Measurements from ENCODE around the gene CNTNAP4. TPM values are rescaled to one million over a fixed set of nuclear protein-coding genes. Genes with fewer than 3 reads are reported as not detected.

CNTNAP4 gene
- total and polyA plus RNA-seq, 2 of the 4 experiments (the other 2 are of a cell fraction), result not detected

DNA sequence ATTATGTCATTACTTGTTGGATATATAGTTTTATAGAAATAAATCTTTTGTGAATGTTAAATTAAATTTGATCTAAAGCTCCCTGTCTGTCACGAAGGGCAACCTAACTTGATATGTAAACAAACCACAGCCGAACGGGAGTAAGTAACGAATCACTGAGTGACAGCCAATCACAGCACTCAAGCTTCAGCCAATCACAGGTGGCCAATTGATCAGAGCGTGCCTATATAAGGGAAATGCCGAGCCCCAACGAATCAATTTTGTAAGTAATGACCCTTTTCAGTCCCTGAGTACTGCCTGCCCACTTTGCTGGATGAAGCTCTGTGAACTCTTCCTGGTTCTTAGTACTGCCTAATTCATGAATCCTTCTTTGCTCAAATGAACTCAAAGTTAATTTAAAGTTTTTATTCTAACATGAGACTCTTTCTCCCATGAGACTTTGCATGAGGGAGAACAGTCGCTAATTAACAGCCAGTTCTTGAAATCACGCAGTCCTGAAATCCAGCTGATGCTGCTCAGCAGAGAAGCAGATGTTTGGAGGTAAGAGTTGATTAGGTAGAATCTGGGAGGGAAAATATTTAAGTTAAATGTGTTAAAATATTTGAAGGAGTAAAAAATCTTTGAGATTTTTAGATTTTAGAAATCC lies 302.2 kb downstream of the CNTNAP4 start:
- no peaks in the 10 kb centered on the region for H3K27me3 ChIP-seq (ENCODE audit: control insufficient read depth, insufficient read depth, low read length)
- no peaks in the 10 kb centered on the region for H3K79me1 ChIP-seq (ENCODE audit: low read depth in 1 of 2, low read length in 2 of 2)
- no peak for TF ChIP-seq CEBPB (IDR thresholded peaks at IDR 0.05; ENCODE audit: low read depth, low read length)
- no peak for TF ChIP-seq NFE2L2 (IDR thresholded peaks at IDR 0.05; ENCODE audit: low read depth, low read length)
- no peak for TF ChIP-seq MAZ (IDR thresholded peaks at IDR 0.05; ENCODE audit: borderline replicate concordance, low read depth, low read length)
- TF ChIP-seq, protein P1, sequence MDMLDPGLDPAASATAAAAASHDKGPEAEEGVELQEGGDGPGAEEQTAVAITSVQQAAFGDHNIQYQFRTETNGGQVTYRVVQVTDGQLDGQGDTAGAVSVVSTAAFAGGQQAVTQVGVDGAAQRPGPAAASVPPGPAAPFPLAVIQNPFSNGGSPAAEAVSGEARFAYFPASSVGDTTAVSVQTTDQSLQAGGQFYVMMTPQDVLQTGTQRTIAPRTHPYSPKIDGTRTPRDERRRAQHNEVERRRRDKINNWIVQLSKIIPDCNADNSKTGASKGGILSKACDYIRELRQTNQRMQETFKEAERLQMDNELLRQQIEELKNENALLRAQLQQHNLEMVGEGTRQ (IDR thresholded peaks at IDR 0.05; ENCODE audit: low read depth, low read length), result no peak
- no peak for TF ChIP-seq BHLHE40 (IDR thresholded peaks at IDR 0.05; ENCODE audit: low read depth, low read length)
- no peak for TF ChIP-seq RFX5 (IDR thresholded peaks at IDR 0.05; ENCODE audit: low read depth, low read length)
- TF ChIP-seq RAD21 (IDR thresholded peaks at IDR 0.05; ENCODE audit: low read length), result no peak
- no peak for TF ChIP-seq FOS (IDR thresholded peaks at IDR 0.05; ENCODE audit: low read depth, low read length)
- TF ChIP-seq CHD1 (IDR thresholded peaks at IDR 0.05; ENCODE audit: low read depth, low read length), result no peak
- TF ChIP-seq, protein P2, sequence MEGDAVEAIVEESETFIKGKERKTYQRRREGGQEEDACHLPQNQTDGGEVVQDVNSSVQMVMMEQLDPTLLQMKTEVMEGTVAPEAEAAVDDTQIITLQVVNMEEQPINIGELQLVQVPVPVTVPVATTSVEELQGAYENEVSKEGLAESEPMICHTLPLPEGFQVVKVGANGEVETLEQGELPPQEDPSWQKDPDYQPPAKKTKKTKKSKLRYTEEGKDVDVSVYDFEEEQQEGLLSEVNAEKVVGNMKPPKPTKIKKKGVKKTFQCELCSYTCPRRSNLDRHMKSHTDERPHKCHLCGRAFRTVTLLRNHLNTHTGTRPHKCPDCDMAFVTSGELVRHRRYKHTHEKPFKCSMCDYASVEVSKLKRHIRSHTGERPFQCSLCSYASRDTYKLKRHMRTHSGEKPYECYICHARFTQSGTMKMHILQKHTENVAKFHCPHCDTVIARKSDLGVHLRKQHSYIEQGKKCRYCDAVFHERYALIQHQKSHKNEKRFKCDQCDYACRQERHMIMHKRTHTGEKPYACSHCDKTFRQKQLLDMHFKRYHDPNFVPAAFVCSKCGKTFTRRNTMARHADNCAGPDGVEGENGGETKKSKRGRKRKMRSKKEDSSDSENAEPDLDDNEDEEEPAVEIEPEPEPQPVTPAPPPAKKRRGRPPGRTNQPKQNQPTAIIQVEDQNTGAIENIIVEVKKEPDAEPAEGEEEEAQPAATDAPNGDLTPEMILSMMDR (conservative IDR thresholded peaks at IDR 0.05; ENCODE audit: low read depth, low read length), result no peak
- no peak for TF ChIP-seq RCOR1 (IDR thresholded peaks at IDR 0.05; ENCODE audit: insufficient replicate concordance, low read length)
- TF ChIP-seq MAFK (IDR thresholded peaks at IDR 0.05; ENCODE audit: low read depth, low read length), result no peak
- no peak for TF ChIP-seq POLR2A (IDR thresholded peaks at IDR 0.05; ENCODE audit: low read depth, low read length)
- no peak overlapping the region for H2BK5ac ChIP-seq (ENCODE audit: low read depth, low read length, poor library complexity, severe bottlenecking)
- ChIA-PET POLR2A (ENCODE audit: unreplicated experiment) (no interaction called here), CTCF (no interaction called here)
- H3K18ac ChIP-seq (ENCODE audit: low read depth, low read length), result no peak overlapping the region
- no peaks in the 10 kb centered on the region for H3K36me3 ChIP-seq (ENCODE audit: control insufficient read depth, insufficient read depth, low read length)
- H3K23ac ChIP-seq (ENCODE audit: low read depth, low read length), result no peak overlapping the region
- no TSS peak for BruUV-seq (replicated peaks)
- H4K5ac ChIP-seq (ENCODE audit: low read depth, low read length), result no peak overlapping the region
- no peak overlapping the region for H3K56ac ChIP-seq (ENCODE audit: extremely low read depth, insufficient read depth, low read length)
- no peak overlapping the region for H2BK20ac ChIP-seq (ENCODE audit: low read depth, low read length)
- WGBS, 2 experiments (ENCODE audit: extremely low coverage in 2 of 2, insufficient read length in 1 of 2), result 83% methylated on average over 3 of the region's 9 CpGs; no CpG with 5 or more reads in 1 of the 2 experiments
- no peak overlapping the region for H3K14ac ChIP-seq (replicated peaks; ENCODE audit: low read depth, low read length)
- H3K4me3 ChIP-seq (ENCODE audit: insufficient read depth, low read depth, low read length), result no peak overlapping the region
- no peak overlapping the region for H3K9ac ChIP-seq (ENCODE audit: low read depth, low read length)
- no peaks in the 10 kb centered on the region for H3K4me1 ChIP-seq (ENCODE audit: control insufficient read depth, insufficient read depth, low read length)
- no peak overlapping the region for H3K4me2 ChIP-seq (ENCODE audit: low read depth, low read length)
- no peak overlapping the region for H4K8ac ChIP-seq (ENCODE audit: low read depth in 2 of 2, low read length in 2 of 2)
- no peaks in the 10 kb centered on the region; the same call in 1 of the 2 replicates for H3K9me3 ChIP-seq (ENCODE audit: control insufficient read depth, insufficient read depth, low read length)
- no peak overlapping the region for H2BK15ac ChIP-seq (ENCODE audit: low read depth, low read length)
- in situ Hi-C loops (cut with MboI; ENCODE audit: low sequenced_read_pairs) (no loop called here), intact Hi-C loops (cut with micrococcal nuclease) (no loop called here), dilution Hi-C loops (cut with HindIII; ENCODE audit: low sequenced_read_pairs, unreplicated experiment) (no loop called here)
- no peaks in the 10 kb centered on the region for H4K20me1 ChIP-seq (ENCODE audit: insufficient read depth, low read length)
- H3K4ac ChIP-seq (ENCODE audit: low read depth, low read length), result no peak overlapping the region
- H3K27ac ChIP-seq (ENCODE audit: insufficient read depth, low read length), result no peak overlapping the region
- no peak overlapping the region for H2BK120ac ChIP-seq (ENCODE audit: low read depth, low read length)
- H3K9me1 ChIP-seq (ENCODE audit: insufficient read depth, low read length), result no peaks in the 10 kb centered on the region
- no peak for DNase-seq
- H4K91ac ChIP-seq (ENCODE audit: insufficient read depth, low read depth, low read length), result no peak overlapping the region
- ATAC-seq (ENCODE audit: low read depth), result no peak
- no peak overlapping the region for H2AK5ac ChIP-seq (ENCODE audit: low read depth, low read length)
- no peak overlapping the region for H2AK9ac ChIP-seq (replicated peaks; ENCODE audit: low read depth, low read length, poor library complexity)
- H2AFZ ChIP-seq (replicated peaks; ENCODE audit: low read length, poor library complexity), result no peak overlapping the region
